Measurements from ENCODE around the gene KCNK16. TPM values are rescaled to one million over a fixed set of nuclear protein-coding genes. Genes with fewer than 3 reads are reported as not detected.

KCNK16 gene
- total and polyA plus RNA-seq, 2 of the 13 experiments (the other 11 are each of a cell fraction or from before 2014, with no cell fraction given): not detected

DNA sequence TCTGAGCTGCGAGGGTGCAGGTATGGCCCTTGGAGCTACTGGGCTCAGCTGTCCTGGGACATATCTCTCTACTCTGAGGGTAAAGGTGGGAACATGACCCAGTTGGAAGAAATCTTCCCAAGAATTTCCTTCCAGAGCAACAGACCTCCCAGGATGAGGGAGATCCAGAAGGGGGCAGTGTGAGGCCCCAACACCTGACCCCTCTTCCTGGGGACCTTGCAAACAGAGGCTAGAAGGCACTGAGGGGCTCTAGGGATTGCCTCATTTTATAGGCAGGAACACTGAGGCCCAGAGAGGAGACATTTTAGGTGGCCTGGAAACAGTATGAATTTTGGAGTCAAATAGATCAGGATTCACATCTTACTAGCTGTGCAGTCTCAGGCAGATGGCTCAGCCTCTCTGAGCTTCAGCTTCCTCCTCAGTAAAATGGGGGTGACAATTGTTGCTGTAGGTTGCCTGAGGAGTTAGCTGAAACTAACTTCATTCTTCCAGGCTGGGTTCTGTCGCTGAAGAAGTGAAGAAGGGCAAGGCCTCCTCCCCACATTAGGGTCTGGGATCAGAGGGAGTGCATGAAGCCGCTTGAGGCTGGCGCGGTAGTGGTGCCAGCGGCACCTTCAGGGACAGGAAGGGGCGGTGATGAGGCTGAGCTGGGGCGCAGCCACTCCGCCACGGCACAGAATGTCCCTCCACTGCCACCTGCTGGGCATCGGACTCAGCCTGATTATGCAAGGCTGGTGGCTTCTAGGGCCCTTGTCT, 19.7 kb downstream of the KCNK16 start (continued):
- TF ChIP-seq, protein P1, sequence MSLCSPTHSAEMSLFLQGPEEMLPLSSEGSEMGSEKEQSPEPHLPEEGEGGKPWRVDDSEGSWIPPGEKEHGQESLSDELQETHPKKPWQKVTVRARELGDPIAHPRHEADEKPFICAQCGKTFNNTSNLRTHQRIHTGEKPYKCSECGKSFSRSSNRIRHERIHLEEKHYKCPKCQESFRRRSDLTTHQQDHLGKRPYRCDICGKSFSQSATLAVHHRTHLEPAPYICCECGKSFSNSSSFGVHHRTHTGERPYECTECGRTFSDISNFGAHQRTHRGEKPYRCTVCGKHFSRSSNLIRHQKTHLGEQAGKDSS (CRISPR knock-in tag; IDR thresholded peaks at IDR 0.05; ENCODE audit: borderline replicate concordance, low read depth): 0 out of 2 replicates have a peak, but pooled peaks have one; percentile 52
- peak; percentile 87 for TF ChIP-seq ZNF768 (CRISPR knock-in tag; IDR thresholded peaks at IDR 0.05)
- TF ChIP-seq ZNF777 (CRISPR knock-in tag; IDR thresholded peaks at IDR 0.05): no peak
- no peak; the same call in 1 of the 2 replicates for TF ChIP-seq ZNF737 (CRISPR knock-in tag; IDR thresholded peaks at IDR 0.05; ENCODE audit: borderline replicate concordance)
- TF ChIP-seq, protein P2, sequence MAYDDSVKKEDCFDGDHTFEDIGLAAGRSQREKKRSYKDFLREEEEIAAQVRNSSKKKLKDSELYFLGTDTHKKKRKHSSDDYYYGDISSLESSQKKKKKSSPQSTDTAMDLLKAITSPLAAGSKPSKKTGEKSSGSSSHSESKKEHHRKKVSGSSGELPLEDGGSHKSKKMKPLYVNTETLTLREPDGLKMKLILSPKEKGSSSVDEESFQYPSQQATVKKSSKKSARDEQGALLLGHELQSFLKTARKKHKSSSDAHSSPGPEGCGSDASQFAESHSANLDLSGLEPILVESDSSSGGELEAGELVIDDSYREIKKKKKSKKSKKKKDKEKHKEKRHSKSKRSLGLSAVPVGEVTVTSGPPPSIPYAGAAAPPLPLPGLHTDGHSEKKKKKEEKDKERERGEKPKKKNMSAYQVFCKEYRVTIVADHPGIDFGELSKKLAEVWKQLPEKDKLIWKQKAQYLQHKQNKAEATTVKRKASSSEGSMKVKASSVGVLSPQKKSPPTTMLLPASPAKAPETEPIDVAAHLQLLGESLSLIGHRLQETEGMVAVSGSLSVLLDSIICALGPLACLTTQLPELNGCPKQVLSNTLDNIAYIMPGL (CRISPR knock-in tag; IDR thresholded peaks at IDR 0.05; ENCODE audit: borderline replicate concordance in 1 of 2, low read depth in 1 of 2): peak; percentile 43 to 44; a peak in 1 of 4 replicates
- TF ChIP-seq NR3C1 (CRISPR knock-in tag; IDR thresholded peaks at IDR 0.05): no peak
- peak; percentile 74; the same call in 1 of the 2 replicates for TF ChIP-seq MIXL1 (CRISPR knock-in tag; IDR thresholded peaks at IDR 0.05)
- peak; percentile 95 for TF ChIP-seq RAD21 (CRISPR knock-in tag; IDR thresholded peaks at IDR 0.05)
- TF ChIP-seq GABPA (IDR thresholded peaks at IDR 0.05; ENCODE audit: low read depth, low read length): no peak
- 0 out of 2 replicates have a peak, but pooled peaks have one; percentile 31 for TF ChIP-seq GABPA (CRISPR knock-in tag; IDR thresholded peaks at IDR 0.05; ENCODE audit: low read depth)
- peak; percentile 50; the same call in 1 of the 2 replicates for TF ChIP-seq ZNF792 (CRISPR knock-in tag; IDR thresholded peaks at IDR 0.05)
- TF ChIP-seq ZNF614 (CRISPR knock-in tag; IDR thresholded peaks at IDR 0.05; ENCODE audit: borderline replicate concordance): no peak
- peak; percentile 26; the same call in 1 of the 2 replicates for TF ChIP-seq MEIS2 (CRISPR knock-in tag; IDR thresholded peaks at IDR 0.05)
- peak; percentile 63; the same call in 1 of the 2 replicates for TF ChIP-seq ZNF205 (CRISPR knock-in tag; IDR thresholded peaks at IDR 0.05)
- TF ChIP-seq, protein P3, sequence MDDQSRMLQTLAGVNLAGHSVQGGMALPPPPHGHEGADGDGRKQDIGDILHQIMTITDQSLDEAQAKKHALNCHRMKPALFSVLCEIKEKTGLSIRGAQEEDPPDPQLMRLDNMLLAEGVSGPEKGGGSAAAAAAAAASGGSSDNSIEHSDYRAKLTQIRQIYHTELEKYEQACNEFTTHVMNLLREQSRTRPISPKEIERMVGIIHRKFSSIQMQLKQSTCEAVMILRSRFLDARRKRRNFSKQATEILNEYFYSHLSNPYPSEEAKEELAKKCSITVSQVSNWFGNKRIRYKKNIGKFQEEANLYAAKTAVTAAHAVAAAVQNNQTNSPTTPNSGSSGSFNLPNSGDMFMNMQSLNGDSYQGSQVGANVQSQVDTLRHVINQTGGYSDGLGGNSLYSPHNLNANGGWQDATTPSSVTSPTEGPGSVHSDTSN (CRISPR knock-in tag; IDR thresholded peaks at IDR 0.05; ENCODE audit: borderline replicate concordance): no peak

Data from HepG2 (cell line).